ENCODE results near the gene OR51E2. TPM values are rescaled to one million over a fixed set of nuclear protein-coding genes. Genes with fewer than 3 reads are reported as not detected.

The OR51E2 gene
- total and polyA plus RNA-seq, 4 donors = 0.51 to 1.2 TPM; not detected in 2

DNA sequence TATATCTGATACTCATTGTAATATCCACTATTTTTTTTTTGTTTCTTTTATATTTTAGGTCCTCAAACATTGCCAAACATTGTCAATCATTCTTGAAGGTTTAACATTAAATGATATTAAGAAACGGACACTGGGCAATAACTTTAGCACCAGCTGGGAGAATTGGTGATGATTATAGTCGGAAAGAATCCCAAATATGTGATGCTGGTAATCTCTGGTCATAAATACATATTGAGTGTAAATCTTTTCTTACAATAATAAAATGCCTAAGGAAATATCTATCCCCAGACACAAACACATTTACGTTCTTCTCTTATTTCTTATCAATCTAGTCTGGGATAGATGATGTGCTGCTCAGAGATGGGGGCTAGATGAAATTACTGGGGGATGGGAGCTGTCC lies 25.2 kb downstream of the OR51E2 start:
- H3K4me3 ChIP-seq (ENCODE audit: low read length in 2 of 2) = no peak overlapping the region
- H3K4me1 ChIP-seq (ENCODE audit: control insufficient read depth in 1 of 2, insufficient read depth in 2 of 2, low read length in 2 of 2) = no peaks in the 10 kb centered on the region
- intact Hi-C loops (cut with DNase I) = no loop called here
- no peak for DNase-seq
- H3K27ac ChIP-seq (ENCODE audit: low read depth in 1 of 2, low read length in 2 of 2) = no peak overlapping the region
- no peaks in the 10 kb centered on the region for H3K9me3 ChIP-seq (ENCODE audit: control insufficient read depth, low read length)
- no peaks in the 10 kb centered on the region for H3K36me3 ChIP-seq (ENCODE audit: control insufficient read depth in 1 of 2, insufficient read depth in 2 of 2, low read length in 1 of 2)
- no peak for ATAC-seq (ENCODE audit: low FRiP score)
- no peaks in the 10 kb centered on the region for H3K27me3 ChIP-seq (ENCODE audit: control insufficient read depth in 1 of 2, insufficient read depth in 2 of 2, low read length in 1 of 2)
- 16 to 18% methylated on average over 3 of the region's 3 CpGs for WGBS, 2 donors

DNA sequence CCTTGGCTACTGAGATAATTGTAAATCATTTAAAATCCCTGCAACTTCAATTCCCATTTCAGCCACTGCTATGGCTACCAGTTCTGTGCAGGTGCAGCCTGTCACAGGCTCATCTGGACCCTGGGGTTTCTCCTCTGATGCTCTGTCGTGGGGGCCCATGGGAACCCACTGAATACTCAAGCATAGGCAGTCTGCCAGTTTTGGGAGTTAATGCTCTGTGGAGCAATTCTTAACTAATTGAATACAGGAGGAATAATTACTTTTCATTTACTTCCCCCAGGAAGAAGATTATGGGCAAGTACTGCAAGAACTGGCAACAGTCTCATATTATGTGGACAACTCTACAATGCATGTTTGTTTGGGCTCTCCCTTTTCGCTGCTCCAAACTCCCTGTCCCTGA lies 25.9 kb downstream of the OR51E2 start:
- intact Hi-C loops (cut with DNase I) = no loop called here
- H3K27ac ChIP-seq (ENCODE audit: low read depth in 1 of 2, low read length in 2 of 2) = no peak overlapping the region
- no peak overlapping the region for H3K4me3 ChIP-seq (ENCODE audit: low read length in 2 of 2)
- no peaks in the 10 kb centered on the region for H3K36me3 ChIP-seq (ENCODE audit: control insufficient read depth in 1 of 2, insufficient read depth in 2 of 2, low read length in 1 of 2)
- H3K9me3 ChIP-seq (ENCODE audit: control insufficient read depth, low read length) = no peaks in the 10 kb centered on the region
- WGBS, 2 donors = 75 to 77% methylated on average over 2 of the region's 2 CpGs
- H3K4me1 ChIP-seq (ENCODE audit: control insufficient read depth in 1 of 2, insufficient read depth in 2 of 2, low read length in 2 of 2) = no peaks in the 10 kb centered on the region
- DNase-seq = no peak
- H3K27me3 ChIP-seq (ENCODE audit: control insufficient read depth in 1 of 2, insufficient read depth in 2 of 2, low read length in 1 of 2) = no peaks in the 10 kb centered on the region
- ATAC-seq (ENCODE audit: low FRiP score) = no peak

GRCh38 chr11:4665424-4665823 lies 32.2 kb downstream of the OR51E2 start:
- intact Hi-C loops (cut with DNase I) = no loop called here
- no peak for ATAC-seq (ENCODE audit: low FRiP score)
- no peaks in the 10 kb centered on the region for H3K4me1 ChIP-seq (ENCODE audit: control insufficient read depth in 1 of 2, insufficient read depth in 2 of 2, low read length in 2 of 2)
- no peak overlapping the region for H3K4me3 ChIP-seq (ENCODE audit: low read length in 2 of 2)
- H3K36me3 ChIP-seq (ENCODE audit: control insufficient read depth in 1 of 2, insufficient read depth in 2 of 2, low read length in 1 of 2) = no peaks in the 10 kb centered on the region
- H3K27ac ChIP-seq (ENCODE audit: low read depth in 1 of 2, low read length in 2 of 2) = no peak overlapping the region
- no peak for DNase-seq
- no peaks in the 10 kb centered on the region for H3K9me3 ChIP-seq (ENCODE audit: control insufficient read depth, low read length)
- H3K27me3 ChIP-seq (ENCODE audit: control insufficient read depth in 1 of 2, insufficient read depth in 2 of 2, low read length in 1 of 2) = no peaks in the 10 kb centered on the region
- WGBS, 2 donors = 73 to 75% methylated on average over 2 of the region's 2 CpGs

DNA sequence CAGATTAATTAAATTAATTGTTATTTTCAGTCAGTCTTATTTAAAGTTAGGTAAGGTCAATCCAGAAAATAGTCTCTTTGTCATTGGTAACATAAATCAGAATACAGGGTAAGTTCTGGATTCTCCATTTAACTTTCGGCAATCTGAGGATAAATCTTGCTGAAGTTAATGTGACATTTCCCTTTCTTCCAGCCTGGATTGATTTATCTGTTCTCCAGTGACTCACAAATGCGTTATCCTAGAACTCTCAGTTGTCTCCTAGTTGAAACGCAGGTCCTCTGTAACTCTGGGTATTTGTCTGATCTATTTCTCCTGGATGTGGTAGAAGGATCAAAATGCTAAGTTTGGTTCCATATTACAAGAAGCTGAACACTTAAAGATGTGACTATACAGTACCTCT lies 32.9 kb downstream of the OR51E2 start:
- DNase-seq (no peak), ATAC-seq (ENCODE audit: low FRiP score) (no peak)
- no peaks in the 10 kb centered on the region for H3K9me3 ChIP-seq (ENCODE audit: control insufficient read depth, low read length)
- H3K27ac ChIP-seq (ENCODE audit: low read depth in 1 of 2, low read length in 2 of 2) = no peak overlapping the region
- intact Hi-C loops (cut with DNase I) = no loop called here
- no peak overlapping the region for H3K4me3 ChIP-seq (ENCODE audit: low read length in 2 of 2)
- H3K36me3 ChIP-seq (ENCODE audit: control insufficient read depth in 1 of 2, insufficient read depth in 2 of 2, low read length in 1 of 2) = no peaks in the 10 kb centered on the region
- no peaks in the 10 kb centered on the region for H3K27me3 ChIP-seq (ENCODE audit: control insufficient read depth in 1 of 2, insufficient read depth in 2 of 2, low read length in 1 of 2)
- H3K4me1 ChIP-seq (ENCODE audit: control insufficient read depth in 1 of 2, insufficient read depth in 2 of 2, low read length in 2 of 2) = no peaks in the 10 kb centered on the region
- WGBS, 2 donors = 67 to 72% methylated on average over 3 of the region's 3 CpGs

- no peaks in the 10 kb centered on the region for H3K9me3 ChIP-seq (ENCODE audit: control insufficient read depth, low read length)
- H3K4me3 ChIP-seq (ENCODE audit: low read length in 2 of 2) = no peak overlapping the region
- H3K36me3 ChIP-seq (ENCODE audit: control insufficient read depth in 1 of 2, insufficient read depth in 2 of 2, low read length in 1 of 2) = no peaks in the 10 kb centered on the region
- no peaks in the 10 kb centered on the region for H3K27me3 ChIP-seq (ENCODE audit: control insufficient read depth in 1 of 2, insufficient read depth in 2 of 2, low read length in 1 of 2)
- H3K4me1 ChIP-seq (ENCODE audit: control insufficient read depth in 1 of 2, insufficient read depth in 2 of 2, low read length in 2 of 2) = no peaks in the 10 kb centered on the region
- WGBS, 2 donors = 87% methylated on average over 3 of the region's 3 CpGs
- no peak for ATAC-seq (ENCODE audit: low FRiP score)
- H3K27ac ChIP-seq (ENCODE audit: low read depth in 1 of 2, low read length in 2 of 2) = no peak overlapping the region
- no peak for DNase-seq
- intact Hi-C loops (cut with DNase I) = no loop called here
These were observed 33.5 kb downstream of the OR51E2 start for GRCh38 chr11:4664183-4664582.

- no peaks in the 10 kb centered on the region for H3K27me3 ChIP-seq (ENCODE audit: control insufficient read depth in 1 of 2, insufficient read depth in 2 of 2, low read length in 1 of 2)
- DNase-seq = no peak
- no peaks in the 10 kb centered on the region for H3K36me3 ChIP-seq (ENCODE audit: control insufficient read depth in 1 of 2, insufficient read depth in 2 of 2, low read length in 1 of 2)
- intact Hi-C loops (cut with DNase I) = no loop called here
- no peak overlapping the region for H3K4me3 ChIP-seq (ENCODE audit: low read length in 2 of 2)
- H3K9me3 ChIP-seq (ENCODE audit: control insufficient read depth, low read length) = no peaks in the 10 kb centered on the region
- WGBS, 2 donors = 89 to 94% methylated on average over 6 of the region's 6 CpGs
- no peak for ATAC-seq (ENCODE audit: low FRiP score)
- H3K4me1 ChIP-seq (ENCODE audit: control insufficient read depth in 1 of 2, insufficient read depth in 2 of 2, low read length in 2 of 2) = no peaks in the 10 kb centered on the region
- H3K27ac ChIP-seq (ENCODE audit: low read depth in 1 of 2, low read length in 2 of 2) = no peak overlapping the region
These were observed 34.8 kb downstream of the OR51E2 start for GRCh38 chr11:4662876-4663275.

DNA sequence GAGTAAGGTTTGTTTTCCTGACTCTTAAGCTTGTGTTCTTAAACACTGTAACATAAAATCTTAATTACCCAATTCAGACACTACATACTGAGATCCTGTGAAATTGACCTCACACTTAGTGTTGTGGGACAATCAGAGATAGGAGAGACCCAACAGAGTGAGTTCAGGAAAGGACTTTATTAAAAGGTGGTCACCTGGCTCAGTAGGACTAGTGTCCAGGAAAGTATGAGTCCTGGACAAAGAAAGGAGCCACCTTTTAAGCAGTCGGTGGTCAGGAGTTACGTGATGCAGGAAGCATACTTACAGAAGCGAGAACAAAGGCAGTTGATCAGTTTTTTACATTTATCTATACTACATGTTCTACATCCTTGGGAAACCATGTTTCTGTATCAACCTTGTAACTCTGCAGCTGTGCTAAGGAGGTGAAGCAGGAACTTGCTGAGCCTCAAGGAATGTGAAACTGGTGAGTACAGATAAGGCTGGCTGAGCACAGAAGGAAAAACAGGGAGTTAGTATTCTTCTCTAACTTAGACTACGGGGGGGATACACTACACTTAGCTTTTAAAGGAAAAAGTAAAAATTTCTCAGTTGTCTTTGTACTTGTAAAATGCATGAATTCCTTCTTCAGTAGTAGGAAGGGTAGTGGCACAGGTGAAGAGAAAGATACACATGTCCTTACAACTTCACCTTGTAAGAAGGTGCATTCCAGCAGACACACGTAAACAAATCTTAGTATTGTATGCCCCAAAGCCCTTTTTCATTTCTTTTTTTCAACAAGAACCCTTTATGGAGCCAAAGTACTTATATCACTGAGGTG lies 38.8 kb downstream of the OR51E2 start:
- no peak for ATAC-seq (ENCODE audit: low FRiP score)
- no peak for DNase-seq
- Histone ChIP-seq H3K27me3 (ENCODE audit: control insufficient read depth in 1 of 2, insufficient read depth in 2 of 2, low read length in 1 of 2) (no peaks in the 10 kb centered on the region), H3K27ac (ENCODE audit: low read depth in 1 of 2, low read length in 2 of 2) (no peak overlapping the region), H3K4me3 (ENCODE audit: low read length in 2 of 2) (no peak overlapping the region), H3K9me3 (ENCODE audit: control insufficient read depth, low read length) (no peaks in the 10 kb centered on the region), H3K4me1 (ENCODE audit: control insufficient read depth in 1 of 2, insufficient read depth in 2 of 2, low read length in 2 of 2) (no peaks in the 10 kb centered on the region), H3K36me3 (ENCODE audit: control insufficient read depth in 1 of 2, insufficient read depth in 2 of 2, low read length in 1 of 2) (no peaks in the 10 kb centered on the region)
- 55% methylated on average over 5 of the region's 5 CpGs for WGBS, 2 donors
- intact Hi-C loops (cut with DNase I) = no loop called here

- H3K4me3 ChIP-seq (ENCODE audit: low read length in 2 of 2) = no peak overlapping the region
These were observed 42.9 kb downstream of the OR51E2 start for GRCh38 chr11:4654635-4655369.

GRCh38 chr11:4647766-4648165 lies 49.9 kb downstream of the OR51E2 start:
- intact Hi-C loops (cut with DNase I) = no loop called here
- H3K4me1 ChIP-seq (ENCODE audit: control insufficient read depth in 1 of 2, insufficient read depth in 2 of 2, low read length in 2 of 2) = no peaks in the 10 kb centered on the region

More at GRCh38 chr11:4654635-4655369, 42.9 kb downstream of the OR51E2 start:
- WGBS, 2 donors = 77 to 89% methylated on average over 2 of the region's 2 CpGs
- Histone ChIP-seq H3K9me3 (ENCODE audit: control insufficient read depth, low read length) (no peaks in the 10 kb centered on the region), H3K27me3 (ENCODE audit: control insufficient read depth in 1 of 2, insufficient read depth in 2 of 2, low read length in 1 of 2) (no peaks in the 10 kb centered on the region), H3K36me3 (ENCODE audit: control insufficient read depth in 1 of 2, insufficient read depth in 2 of 2, low read length in 1 of 2) (no peaks in the 10 kb centered on the region), H3K27ac (ENCODE audit: low read depth in 1 of 2, low read length in 2 of 2) (no peak overlapping the region), H3K4me1 (ENCODE audit: control insufficient read depth in 1 of 2, insufficient read depth in 2 of 2, low read length in 2 of 2) (no peaks in the 10 kb centered on the region)
- ATAC-seq (ENCODE audit: low FRiP score) = no peak
- DNase-seq = no peak
- intact Hi-C loops (cut with DNase I) = no loop called here

More at GRCh38 chr11:4647766-4648165, 49.9 kb downstream of the OR51E2 start:
- ATAC-seq (ENCODE audit: low FRiP score) = no peak
- 69% methylated on average over 4 of the region's 4 CpGs for WGBS, 2 donors
- Histone ChIP-seq H3K4me3 (ENCODE audit: low read length in 2 of 2) (no peak overlapping the region), H3K9me3 (ENCODE audit: control insufficient read depth, low read length) (no peaks in the 10 kb centered on the region), H3K27me3 (ENCODE audit: control insufficient read depth in 1 of 2, insufficient read depth in 2 of 2, low read length in 1 of 2) (no peaks in the 10 kb centered on the region), H3K27ac (ENCODE audit: low read depth in 1 of 2, low read length in 2 of 2) (no peak overlapping the region), H3K36me3 (ENCODE audit: control insufficient read depth in 1 of 2, insufficient read depth in 2 of 2, low read length in 1 of 2) (no peaks in the 10 kb centered on the region)
- no peak for DNase-seq

Measured in aorta (tissue), 5 donors.